Measurements from ENCODE around the gene LHPP. TPM values are rescaled to one million over a fixed set of nuclear protein-coding genes. Genes with fewer than 3 reads are reported as not detected.

LHPP gene
- total RNA-seq, 1 donor from 2014 or later, result 6.0 TPM

DNA sequence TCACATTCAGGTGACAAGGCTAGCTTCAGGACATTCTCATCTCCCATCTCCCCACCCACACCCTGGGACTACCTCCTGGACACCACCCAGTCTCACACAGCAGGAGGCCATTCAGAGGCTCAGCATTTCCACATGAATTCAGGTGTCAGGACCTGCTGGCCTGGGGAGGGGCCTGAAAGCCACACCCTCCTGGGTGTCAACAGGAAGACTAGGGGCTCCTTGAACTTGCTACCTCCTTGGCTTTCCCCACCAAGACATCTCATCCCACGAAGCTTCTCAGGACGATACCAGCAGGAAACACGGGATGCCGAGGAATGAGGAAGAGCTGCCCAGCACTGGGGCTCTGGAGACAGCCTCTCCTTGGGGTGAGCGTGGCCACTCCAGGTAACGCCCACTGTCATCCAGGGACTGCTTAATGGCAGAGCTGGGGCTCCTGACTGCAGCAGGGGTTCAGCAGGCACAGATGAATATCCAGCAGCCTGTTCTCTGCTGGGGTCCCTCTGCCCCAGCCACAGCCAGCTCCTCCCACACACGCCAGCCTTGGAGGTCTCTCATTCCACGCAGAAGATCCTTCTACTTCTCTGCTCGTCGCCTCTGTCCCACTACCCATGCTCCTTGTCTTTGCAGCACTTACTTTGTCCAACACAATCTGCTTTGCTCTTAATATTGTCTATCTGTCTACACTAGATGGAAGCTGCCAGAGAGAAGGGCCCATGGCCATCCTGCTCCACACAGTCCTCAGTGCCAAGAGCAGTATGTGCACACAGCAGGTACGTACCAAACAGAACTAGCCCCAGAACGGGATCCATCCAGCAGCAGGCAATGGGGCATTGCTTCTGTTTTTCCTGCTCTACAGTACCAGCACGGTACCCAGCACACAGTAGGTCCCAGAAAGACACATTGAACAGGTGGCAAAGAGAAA lies 193.8 kb downstream of the LHPP start:
- H3K4me3 Mint-ChIP-seq (ENCODE audit: unreplicated experiment), result no peak overlapping the region
- DNase-seq, result no peak
- H3K36me3 Mint-ChIP-seq (ENCODE audit: unreplicated experiment), result no peaks in the 10 kb centered on the region
- TF ChIP-seq, protein P1, sequence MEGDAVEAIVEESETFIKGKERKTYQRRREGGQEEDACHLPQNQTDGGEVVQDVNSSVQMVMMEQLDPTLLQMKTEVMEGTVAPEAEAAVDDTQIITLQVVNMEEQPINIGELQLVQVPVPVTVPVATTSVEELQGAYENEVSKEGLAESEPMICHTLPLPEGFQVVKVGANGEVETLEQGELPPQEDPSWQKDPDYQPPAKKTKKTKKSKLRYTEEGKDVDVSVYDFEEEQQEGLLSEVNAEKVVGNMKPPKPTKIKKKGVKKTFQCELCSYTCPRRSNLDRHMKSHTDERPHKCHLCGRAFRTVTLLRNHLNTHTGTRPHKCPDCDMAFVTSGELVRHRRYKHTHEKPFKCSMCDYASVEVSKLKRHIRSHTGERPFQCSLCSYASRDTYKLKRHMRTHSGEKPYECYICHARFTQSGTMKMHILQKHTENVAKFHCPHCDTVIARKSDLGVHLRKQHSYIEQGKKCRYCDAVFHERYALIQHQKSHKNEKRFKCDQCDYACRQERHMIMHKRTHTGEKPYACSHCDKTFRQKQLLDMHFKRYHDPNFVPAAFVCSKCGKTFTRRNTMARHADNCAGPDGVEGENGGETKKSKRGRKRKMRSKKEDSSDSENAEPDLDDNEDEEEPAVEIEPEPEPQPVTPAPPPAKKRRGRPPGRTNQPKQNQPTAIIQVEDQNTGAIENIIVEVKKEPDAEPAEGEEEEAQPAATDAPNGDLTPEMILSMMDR (IDR thresholded peaks at IDR 0.05; ENCODE audit: partially characterized antibody, unreplicated experiment), result no peak
- no peak overlapping the region for H3K27ac Mint-ChIP-seq (ENCODE audit: unreplicated experiment)
- H3K4me1 Mint-ChIP-seq (ENCODE audit: low read depth, unreplicated experiment), result peaks cover 28% of the 10 kb centered on the region
- peaks cover 5% of the 10 kb centered on the region for H3K27me3 Mint-ChIP-seq (ENCODE audit: unreplicated experiment)
- H3K9me3 Mint-ChIP-seq (ENCODE audit: unreplicated experiment), result peaks cover 8% of the 10 kb centered on the region

DNA sequence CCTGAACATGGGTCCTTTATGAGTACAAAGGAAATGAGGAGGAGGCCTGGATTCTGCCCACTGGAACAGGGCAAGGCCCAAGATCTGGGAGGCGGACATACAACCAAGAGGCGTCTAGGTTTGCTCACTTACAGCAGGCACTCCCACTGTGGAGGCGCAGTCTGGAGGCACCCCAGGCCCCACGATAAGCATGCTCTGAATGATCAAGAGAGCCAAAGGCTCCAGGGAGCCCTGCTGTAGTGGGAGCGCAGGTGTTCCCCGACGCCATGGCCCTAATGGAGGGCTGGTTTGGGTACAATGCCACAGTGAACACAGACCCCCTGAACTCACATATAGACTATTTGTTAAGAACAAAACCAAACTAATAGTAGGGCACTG lies 194.5 kb downstream of the LHPP start:
- Mint-ChIP-seq H3K27ac (ENCODE audit: unreplicated experiment) (no peak overlapping the region), H3K36me3 (ENCODE audit: unreplicated experiment) (no peaks in the 10 kb centered on the region), H3K9me3 (ENCODE audit: unreplicated experiment) (peaks cover 6% of the 10 kb centered on the region), H3K4me1 (ENCODE audit: low read depth, unreplicated experiment) (peaks cover 24% of the 10 kb centered on the region), H3K4me3 (ENCODE audit: unreplicated experiment) (no peak overlapping the region), H3K27me3 (ENCODE audit: unreplicated experiment) (peaks cover 2% of the 10 kb centered on the region)
- TF ChIP-seq, protein P1 (IDR thresholded peaks at IDR 0.05; ENCODE audit: partially characterized antibody, unreplicated experiment), result no peak
- no peak for DNase-seq

DNA sequence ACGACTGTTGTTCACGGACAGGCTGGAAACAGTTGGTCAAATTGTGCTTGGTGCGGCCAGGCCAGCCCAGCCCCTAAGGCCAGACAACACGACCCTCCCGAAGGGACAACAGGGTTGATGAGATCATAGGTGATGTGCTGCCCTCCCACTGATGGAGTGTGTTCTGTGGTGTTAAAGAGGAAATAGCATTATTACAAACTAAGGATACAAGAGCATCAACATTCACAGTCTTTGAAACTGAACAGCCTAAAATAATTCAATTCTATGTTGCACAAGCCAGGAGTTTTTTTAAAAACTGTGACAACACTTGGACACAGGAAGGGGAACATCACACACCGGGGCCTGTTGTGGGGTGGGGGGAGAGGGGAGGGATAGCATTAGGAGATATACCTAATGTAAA lies 194.9 kb downstream of the LHPP start:
- TF ChIP-seq, protein P1 (IDR thresholded peaks at IDR 0.05; ENCODE audit: partially characterized antibody, unreplicated experiment), result no peak
- Mint-ChIP-seq H3K36me3 (ENCODE audit: unreplicated experiment) (no peaks in the 10 kb centered on the region), H3K27me3 (ENCODE audit: unreplicated experiment) (peaks cover 2% of the 10 kb centered on the region), H3K4me3 (ENCODE audit: unreplicated experiment) (peak overlapping the region; percentile 1), H3K4me1 (ENCODE audit: low read depth, unreplicated experiment) (peaks cover 24% of the 10 kb centered on the region), H3K9me3 (ENCODE audit: unreplicated experiment) (peaks cover 6% of the 10 kb centered on the region), H3K27ac (ENCODE audit: unreplicated experiment) (no peak overlapping the region)
- DNase-seq, result no peak

DNA sequence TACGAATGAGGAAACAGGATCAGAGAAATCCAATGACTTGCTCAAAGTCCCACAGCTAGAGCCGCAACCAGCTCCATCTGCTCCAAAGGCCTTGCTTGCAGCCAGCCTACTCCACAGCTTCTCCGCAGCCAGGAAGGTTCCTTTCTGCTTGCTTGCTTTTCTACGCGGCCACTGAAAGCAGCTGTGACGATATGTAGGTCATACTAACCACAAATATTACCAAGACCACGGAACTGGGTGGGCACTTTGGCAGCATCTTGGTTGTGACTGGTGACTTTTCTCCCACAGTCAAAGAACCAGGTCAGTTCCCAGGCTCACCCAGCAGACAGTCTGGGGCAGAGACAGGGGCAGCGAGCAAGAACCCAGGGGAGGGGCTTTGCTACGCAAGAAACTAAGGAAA lies 196.2 kb downstream of the LHPP start:
- Mint-ChIP-seq H3K9me3 (ENCODE audit: unreplicated experiment) (peaks cover 3% of the 10 kb centered on the region), H3K4me1 (ENCODE audit: low read depth, unreplicated experiment) (peaks cover 27% of the 10 kb centered on the region), H3K27ac (ENCODE audit: unreplicated experiment) (peak overlapping the region; percentile 1), H3K27me3 (ENCODE audit: unreplicated experiment) (peaks cover 2% of the 10 kb centered on the region), H3K4me3 (ENCODE audit: unreplicated experiment) (no peak overlapping the region), H3K36me3 (ENCODE audit: unreplicated experiment) (no peaks in the 10 kb centered on the region)
- no peak for DNase-seq
- TF ChIP-seq, protein P1 (IDR thresholded peaks at IDR 0.05; ENCODE audit: partially characterized antibody, unreplicated experiment), result no peak

- DNase-seq, result no peak
- Mint-ChIP-seq H3K4me3 (ENCODE audit: unreplicated experiment) (no peak overlapping the region), H3K27ac (ENCODE audit: unreplicated experiment) (no peak overlapping the region), H3K36me3 (ENCODE audit: unreplicated experiment) (no peaks in the 10 kb centered on the region), H3K9me3 (ENCODE audit: unreplicated experiment) (peaks cover 3% of the 10 kb centered on the region), H3K4me1 (ENCODE audit: low read depth, unreplicated experiment) (peaks cover 27% of the 10 kb centered on the region), H3K27me3 (ENCODE audit: unreplicated experiment) (peaks cover 2% of the 10 kb centered on the region)
- TF ChIP-seq, protein P1 (IDR thresholded peaks at IDR 0.05; ENCODE audit: partially characterized antibody, unreplicated experiment), result no peak
Measured at GRCh38 chr10:124658591-124659242, 197.1 kb downstream of the LHPP start.
